GM04503 (cell line): ENCODE results near the gene PRRG1.
"Not testable (repeated sequence)": the region's sequence is repeated elsewhere in the genome, so short reads cannot be mapped to it uniquely, and the experiment has no call there.

Experiments
- DNase-seq: peaks from one replicate; pipeline ENCODE4 v3.0.0-alpha.2; 2012; ENCODE audit warnings: low read depth

The PRRG1 gene

GRCh38 chrX:37349221-37350033 lies at the start of gene PRRG1:
Gene PRRG1, plus strand, starts transcription at chrX:37349364. Its CDS starts 56,886 bp downstream, at chrX:37406250.
- DNase-seq, result no peak

DNA sequence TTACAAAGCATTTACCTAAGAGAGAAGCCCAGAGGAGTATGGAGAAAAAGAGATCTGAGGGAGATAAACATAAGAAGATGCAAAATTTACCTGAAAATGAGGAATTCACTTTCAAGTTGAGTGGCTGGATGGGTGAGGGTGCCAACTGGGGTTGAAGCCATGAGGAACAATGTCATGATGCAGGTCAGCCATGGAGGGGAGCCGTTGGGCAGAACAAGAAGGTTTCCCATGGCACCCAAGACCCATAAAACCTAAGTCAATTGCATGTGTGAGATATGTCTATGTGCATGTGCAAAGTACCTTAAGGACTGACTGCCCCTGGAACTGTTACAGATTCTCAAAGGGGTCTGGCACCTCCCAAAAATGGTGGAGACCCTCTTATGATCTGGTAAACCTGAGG lies 46.6 kb upstream of the PRRG1 start:
- DNase-seq, result no peak

- DNase-seq, result not testable (repeated sequence)
Observed at GRCh38 chrX:37305238-37305637, 43.9 kb upstream of the PRRG1 start.

- DNase-seq, result peak; percentile 3
Observed at GRCh38 chrX:37314531-37314930, 34.6 kb upstream of the PRRG1 start.

DNA sequence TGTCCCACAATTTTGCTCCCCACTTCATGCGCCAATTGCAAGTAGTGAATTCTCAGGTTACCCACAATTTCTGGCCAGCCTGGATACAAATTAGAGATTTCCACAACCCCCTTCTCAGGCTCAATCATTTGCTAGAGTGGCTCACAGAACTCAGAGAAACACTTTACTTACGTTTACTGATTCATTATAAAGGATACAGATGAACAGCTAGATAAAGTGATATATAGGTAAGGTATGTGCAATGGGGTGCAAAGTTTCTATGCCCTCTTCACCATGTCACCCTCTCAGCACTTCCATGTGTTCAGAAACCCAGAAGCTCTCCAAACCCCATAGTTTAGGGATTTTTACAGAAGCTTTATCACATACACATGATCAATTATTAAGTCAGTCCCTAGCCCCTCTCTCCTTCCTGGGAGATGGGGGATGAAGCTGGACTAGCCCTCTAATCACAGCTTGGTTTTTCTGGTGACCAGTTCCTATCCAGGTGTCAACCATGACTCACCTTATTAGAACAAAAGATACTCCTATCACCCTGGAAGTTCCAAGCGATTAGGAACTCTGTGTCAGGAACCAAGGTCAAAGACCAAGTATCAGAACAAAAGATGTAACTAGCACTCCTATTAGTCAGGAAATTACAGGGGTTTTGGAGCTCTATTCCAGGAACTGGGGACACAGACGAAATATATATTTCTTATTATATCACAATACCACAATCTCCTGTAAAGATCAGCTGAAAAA lies 33.5 kb upstream of the PRRG1 start:
- no peak for DNase-seq

GRCh38 chrX:37320541-37321203 lies 28.5 kb upstream of the PRRG1 start:
- no peak for DNase-seq

DNA sequence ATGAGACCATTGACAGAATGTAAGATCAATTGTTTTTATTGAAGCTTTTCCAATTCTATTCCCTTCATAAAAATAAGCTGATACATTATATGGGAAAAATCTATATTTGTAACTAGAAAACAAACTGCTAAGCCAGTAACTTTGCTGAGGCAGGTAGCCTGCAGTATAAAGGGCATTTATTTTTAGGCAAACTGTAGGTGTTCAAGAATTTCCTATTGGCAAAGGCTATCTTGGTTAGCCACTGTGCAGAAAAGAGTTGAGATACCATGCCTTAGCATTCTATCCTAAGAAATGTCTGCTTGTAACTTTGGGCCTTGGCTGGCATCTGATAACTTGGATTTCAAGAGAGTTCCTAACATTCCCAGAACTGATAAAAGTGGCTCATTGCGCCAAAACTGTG lies 18.5 kb upstream of the PRRG1 start:
- no peak for DNase-seq

- DNase-seq, result no peak
Observed at GRCh38 chrX:37331546-37331945, 17.6 kb upstream of the PRRG1 start.

- no peak for DNase-seq
Observed at GRCh38 chrX:37332055-37332454, 17.1 kb upstream of the PRRG1 start.

GRCh38 chrX:37332987-37333658 lies 16.0 kb upstream of the PRRG1 start:
- DNase-seq, result no peak

- no peak for DNase-seq
Observed at GRCh38 chrX:37347420-37347819, 1.7 kb upstream of the PRRG1 start.

GRCh38 chrX:37348231-37348970 lies 763 bp upstream of the PRRG1 start:
- no peak for DNase-seq

DNA sequence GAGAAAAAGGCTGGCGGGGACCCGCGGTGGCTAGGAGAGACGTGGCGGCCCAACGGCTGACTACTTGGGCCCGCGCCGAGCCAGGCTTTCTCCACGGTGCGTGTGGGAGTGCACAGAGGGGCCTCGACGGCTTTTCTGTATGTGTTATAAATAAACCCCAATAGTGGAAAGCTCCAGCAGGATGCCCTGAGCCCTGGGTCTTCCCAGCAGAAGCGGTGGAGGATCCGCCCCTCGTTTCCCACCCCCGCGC lies 268 bp upstream of the PRRG1 start:
- no peak for DNase-seq

GRCh38 chrX:37350034-37350365 lies 836 bp downstream of the PRRG1 start:
- no peak for DNase-seq

DNA sequence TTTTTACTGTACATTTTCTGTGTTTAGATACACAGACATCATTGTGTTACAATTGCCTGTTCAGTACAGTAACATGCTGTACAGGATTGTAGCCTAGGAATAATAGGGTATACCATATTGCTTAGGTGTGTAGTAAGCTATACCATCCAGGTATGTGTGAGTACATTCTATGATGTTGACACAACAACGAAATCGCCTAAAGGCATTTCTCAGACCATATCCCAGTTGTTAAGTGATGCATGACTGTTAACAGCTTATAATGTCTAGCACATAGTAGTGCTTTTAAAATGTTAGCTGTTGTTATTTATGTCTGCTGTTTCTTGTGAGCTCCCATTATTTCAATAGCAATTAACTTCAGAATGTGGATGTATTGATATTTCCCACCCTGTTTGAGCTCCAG lies 4.5 kb downstream of the PRRG1 start:
- no peak for DNase-seq

- DNase-seq, result no peak
Observed at GRCh38 chrX:37357436-37357835, 8.3 kb downstream of the PRRG1 start.

GRCh38 chrX:37361596-37361995 lies 12.4 kb downstream of the PRRG1 start:
- DNase-seq, result no peak

DNA sequence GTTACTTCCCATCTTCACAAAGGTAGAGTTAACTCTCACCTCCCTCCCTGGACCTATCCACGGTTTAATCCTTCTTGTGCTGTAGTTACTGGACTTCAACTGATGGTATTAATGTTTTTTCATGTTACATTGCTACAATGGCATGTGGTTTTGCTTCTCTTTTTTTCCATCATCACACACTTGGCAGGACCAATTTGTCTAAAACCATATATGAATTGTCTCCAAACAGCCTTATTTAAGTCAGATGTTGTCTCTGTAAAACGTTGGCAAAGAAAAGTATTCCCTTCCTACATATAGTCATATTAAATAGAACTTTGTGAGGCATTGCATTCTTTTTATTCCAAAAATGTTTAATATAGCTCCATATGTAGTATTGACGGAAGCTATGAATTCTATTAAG lies 15.5 kb downstream of the PRRG1 start:
- DNase-seq, result no peak

DNA sequence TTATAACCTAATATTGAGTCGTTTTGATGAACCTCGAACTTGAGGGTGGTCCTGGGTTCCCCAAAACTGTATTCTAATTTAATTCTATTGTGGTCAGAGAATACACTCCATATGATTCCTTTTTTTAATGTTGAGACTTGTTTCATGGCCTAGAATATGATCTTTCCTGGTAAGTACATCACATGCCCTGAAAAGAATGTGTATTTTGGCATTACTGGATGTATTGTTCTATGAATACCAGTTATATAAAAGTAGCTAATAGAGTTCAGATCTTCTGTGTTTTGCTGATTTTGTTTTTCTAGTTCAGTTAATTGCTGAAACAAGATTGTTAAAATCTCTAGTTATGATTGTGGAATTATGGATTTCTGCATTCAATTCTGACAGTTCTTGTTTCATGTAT lies 18.8 kb downstream of the PRRG1 start:
- DNase-seq, result no peak

- DNase-seq, result no peak
Observed at GRCh38 chrX:37370499-37371141, 21.5 kb downstream of the PRRG1 start.

GRCh38 chrX:37371578-37371991 lies 22.4 kb downstream of the PRRG1 start:
- DNase-seq, result no peak

DNA sequence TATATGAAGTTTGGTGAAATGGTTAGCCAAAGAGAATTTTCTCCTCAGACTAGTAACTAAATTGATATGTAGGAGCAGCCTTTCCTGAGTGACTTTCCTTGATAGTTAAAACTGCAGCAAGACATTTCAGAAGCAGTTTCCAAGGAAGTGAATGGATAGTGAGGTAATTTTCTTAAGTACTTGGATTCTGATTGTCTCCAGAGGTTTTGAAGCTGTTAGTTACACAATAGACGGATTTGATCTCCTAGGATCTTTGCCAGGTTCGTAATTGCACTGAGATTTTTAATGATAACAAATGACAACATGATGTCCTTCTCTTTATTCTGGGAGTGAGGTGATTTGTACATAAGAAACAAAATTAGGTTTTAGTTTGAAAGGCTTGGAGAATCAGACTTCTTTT lies 29.2 kb downstream of the PRRG1 start:
- no peak for DNase-seq
